Esophagus (tissue), 2 donors: Measurements from ENCODE around the gene MRPS18B. TPM values are rescaled to one million over a fixed set of nuclear protein-coding genes. Genes with fewer than 3 reads are reported as not detected.
A peak's percentile ranks its signal among the peaks of the same experiment; 100 is the strongest.

Source experiments
- H3K27ac ChIP-seq, 2 donors: one replicate each; pipeline ENCODE4 v1.5.1; 2013; ENCODE audit warnings: low read depth in 2 of 2, mild to moderate bottlenecking in 2 of 2, inconsistent platforms in 1 of 2, low read length in 1 of 2, moderate library complexity in 1 of 2
- H3K27me3 ChIP-seq, 2 donors: one replicate each; pipeline ENCODE4 v1.6.1; 2013; ENCODE audit warnings: low read length in 2 of 2, control low read depth in 1 of 2, mild to moderate bottlenecking in 1 of 2; ENCODE audit not compliant: insufficient read depth in 2 of 2, control insufficient read depth in 1 of 2
- H3K36me3 ChIP-seq, 2 donors: one replicate each; pipeline ENCODE4 v1.6.1; 2013; ENCODE audit warnings: low read length in 1 of 2; ENCODE audit not compliant: control insufficient read depth in 2 of 2, insufficient read depth in 2 of 2
- H3K4me1 ChIP-seq, 2 donors: one replicate each; pipeline ENCODE4 v1.6.1; 2013; ENCODE audit warnings: low read length in 1 of 2; ENCODE audit not compliant: control insufficient read depth in 2 of 2, insufficient read depth in 2 of 2
- H3K4me3 ChIP-seq, 2 donors: one replicate each; pipeline ENCODE4 v1.5.1; 2013; ENCODE audit warnings: low read length in 2 of 2, mild to moderate bottlenecking in 2 of 2, low read depth in 1 of 2, moderate library complexity in 1 of 2
- H3K9me3 ChIP-seq, 2 donors: one replicate each; pipeline ENCODE4 v1.6.1; 2013; ENCODE audit warnings: mild to moderate bottlenecking in 2 of 2, low read depth in 1 of 2, low read length in 1 of 2, moderate library complexity in 1 of 2; ENCODE audit not compliant: control insufficient read depth in 2 of 2, insufficient read depth in 1 of 2
- WGBS, 2 donors: extraction: QIAGEN DNeasy Blood & Tissue Kit; methylation state at CpG; one replicate each; pipeline ENCODE4 v1.1.7; 2013; 5-methylcytosine and 5-hydroxymethylcytosine counted together
- polyA plus RNA-seq, 2 donors: library from polyadenylated mRNA; stranded (reverse); fragments of 200-250 nt; gene quantifications; one replicate each; pipeline ENCODE4 v1.2.3, GENCODE V29; 2013
- donor health status: healthy with polysubstance abuse.
- donor health status: Bipolar disorder and iron deficiency.

Gene MRPS18B
- polyA plus RNA-seq, 2 donors, result 20.1 to 50.7 TPM

DNA sequence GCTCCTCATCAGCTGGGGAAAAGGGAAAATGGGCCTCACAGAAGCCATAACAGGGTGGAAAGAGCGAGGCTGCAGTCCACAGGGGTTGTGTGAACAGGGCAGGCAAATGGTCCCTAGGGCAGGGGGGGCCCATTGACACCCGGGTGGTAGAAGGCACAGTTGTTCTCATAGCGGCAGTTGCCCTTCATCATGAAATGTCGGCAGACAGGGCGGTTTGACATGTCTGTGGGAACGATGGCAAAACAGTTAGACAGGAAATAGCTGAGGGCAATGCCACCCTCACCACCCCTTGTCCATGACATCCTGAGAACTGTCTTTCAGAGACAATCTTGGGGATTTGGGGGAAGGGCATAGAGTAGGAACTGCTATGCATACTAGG is 16.2 kb upstream of the MRPS18B start:
- H3K36me3 ChIP-seq, result peaks cover 48 to 52% of the 10 kb centered on the region in 2 donors
- 58 to 59% methylated on average over 6 of the region's 6 CpGs for WGBS, 2 donors

DNA sequence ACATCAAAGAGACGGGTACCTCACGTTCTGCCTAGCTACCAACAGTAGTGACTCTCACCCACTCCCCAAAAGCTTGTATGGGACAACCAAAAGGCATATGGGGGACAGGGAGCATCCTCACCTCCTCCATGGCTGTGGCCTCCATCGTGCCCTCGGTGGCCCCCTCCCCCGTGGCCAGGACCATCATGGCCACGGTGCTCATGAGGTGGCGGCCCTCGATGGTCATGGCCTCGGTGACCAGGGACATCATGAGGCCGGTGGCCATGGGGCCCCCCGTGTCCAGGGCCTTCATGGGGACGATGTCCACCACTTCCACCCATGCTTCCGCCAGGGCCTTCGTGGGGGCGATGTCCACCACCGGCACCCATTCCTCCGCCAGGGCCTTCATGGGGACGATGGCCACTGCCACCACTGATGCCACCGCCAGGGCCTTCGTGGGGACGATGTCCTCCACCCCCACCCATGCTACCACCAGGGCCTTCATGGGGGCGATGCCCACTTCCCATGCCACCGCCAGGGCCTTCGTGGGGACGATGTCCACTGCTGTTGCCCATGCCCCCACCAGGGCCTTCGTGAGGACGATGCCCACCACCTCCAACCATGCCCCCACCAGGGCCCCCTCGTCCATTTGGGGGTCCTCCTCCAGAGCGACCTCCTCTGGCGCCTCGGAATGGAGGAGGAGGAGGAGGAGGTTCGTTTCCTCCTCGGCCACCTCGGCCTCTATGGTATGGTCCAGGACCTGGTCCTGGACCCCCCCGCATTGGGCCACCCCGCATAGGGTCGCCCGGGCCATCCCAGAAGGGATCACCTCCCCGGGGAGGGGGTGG is 15.6 kb upstream of the MRPS18B start:
- 89 to 91% methylated on average over 34 to 39 of the region's 39 CpGs for WGBS, 2 donors
- H3K27me3 ChIP-seq, result no peaks in the 10 kb centered on the region
- H3K27ac ChIP-seq, result no peak overlapping the region
- H3K9me3 ChIP-seq, result no peaks in the 10 kb centered on the region
- peaks cover 52 to 54% of the 10 kb centered on the region in 2 donors for H3K36me3 ChIP-seq
- no peak overlapping the region for H3K4me3 ChIP-seq
- H3K4me1 ChIP-seq, result peaks cover 0 to 2% of the 10 kb centered on the region in 2 donors

More for the DNA sequence above, 16.2 kb upstream of the MRPS18B start:
- peak overlapping the region in 1 of 2 donors; percentile 5 for H3K27ac ChIP-seq
- H3K4me1 ChIP-seq, result peaks cover 0 to 2% of the 10 kb centered on the region in 2 donors
- H3K4me3 ChIP-seq, result no peak overlapping the region
- no peaks in the 10 kb centered on the region for H3K27me3 ChIP-seq
- H3K9me3 ChIP-seq, result no peaks in the 10 kb centered on the region

DNA sequence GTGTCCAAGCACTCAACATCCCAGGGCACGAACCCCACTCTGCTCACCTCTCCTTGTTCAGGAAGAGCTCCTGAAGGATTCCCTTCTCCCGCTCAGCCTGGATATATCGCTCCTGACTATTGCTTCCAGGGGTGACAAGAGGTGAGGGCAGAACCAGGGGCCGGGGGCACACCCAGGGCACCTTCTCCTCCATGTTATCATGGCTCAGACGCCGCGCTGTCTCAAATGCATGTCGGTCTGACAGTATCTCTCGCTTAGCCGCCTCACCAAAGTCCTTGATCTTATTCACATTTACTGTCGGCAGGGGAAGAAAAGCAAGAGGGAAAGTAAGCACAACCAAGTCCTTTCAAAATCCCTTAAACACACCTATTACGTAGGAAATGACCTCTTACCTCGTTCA is 13.7 kb upstream of the MRPS18B start:
- no peaks in the 10 kb centered on the region for H3K9me3 ChIP-seq
- H3K36me3 ChIP-seq, result peaks cover 52 to 59% of the 10 kb centered on the region in 2 donors
- no peak overlapping the region for H3K27ac ChIP-seq
- no peaks in the 10 kb centered on the region for H3K27me3 ChIP-seq
- 93 to 95% methylated on average over 13 of the region's 13 CpGs for WGBS, 2 donors
- H3K4me3 ChIP-seq, result no peak overlapping the region
- peaks cover 0 to 2% of the 10 kb centered on the region in 2 donors for H3K4me1 ChIP-seq

DNA sequence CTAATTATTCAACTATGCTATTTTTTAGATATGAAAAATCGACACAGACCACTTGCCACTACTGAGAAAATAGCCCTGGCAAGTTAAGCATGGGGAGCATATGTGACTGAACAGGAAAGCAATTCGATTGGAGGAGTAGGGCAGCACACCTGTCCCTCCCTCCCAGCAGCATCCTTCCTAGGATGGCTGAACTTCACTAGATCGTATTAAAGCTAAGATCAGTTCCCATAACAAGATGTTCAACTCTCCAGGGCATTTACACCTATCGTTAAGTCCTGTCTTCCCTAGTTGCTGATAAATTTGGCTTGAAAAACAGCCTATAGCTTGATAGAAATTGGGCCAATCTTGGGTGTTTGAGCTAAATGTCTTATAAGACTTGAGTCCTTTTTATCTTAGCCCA is 7.6 kb upstream of the MRPS18B start:
- 71 to 73% methylated on average over 4 of the region's 4 CpGs for WGBS, 2 donors
- H3K36me3 ChIP-seq, result peaks cover 15 to 20% of the 10 kb centered on the region in 2 donors
- H3K4me1 ChIP-seq, result no peaks in the 10 kb centered on the region
- H3K27ac ChIP-seq, result no peak overlapping the region
- H3K9me3 ChIP-seq, result no peaks in the 10 kb centered on the region
- no peak overlapping the region for H3K4me3 ChIP-seq
- H3K27me3 ChIP-seq, result no peaks in the 10 kb centered on the region

DNA sequence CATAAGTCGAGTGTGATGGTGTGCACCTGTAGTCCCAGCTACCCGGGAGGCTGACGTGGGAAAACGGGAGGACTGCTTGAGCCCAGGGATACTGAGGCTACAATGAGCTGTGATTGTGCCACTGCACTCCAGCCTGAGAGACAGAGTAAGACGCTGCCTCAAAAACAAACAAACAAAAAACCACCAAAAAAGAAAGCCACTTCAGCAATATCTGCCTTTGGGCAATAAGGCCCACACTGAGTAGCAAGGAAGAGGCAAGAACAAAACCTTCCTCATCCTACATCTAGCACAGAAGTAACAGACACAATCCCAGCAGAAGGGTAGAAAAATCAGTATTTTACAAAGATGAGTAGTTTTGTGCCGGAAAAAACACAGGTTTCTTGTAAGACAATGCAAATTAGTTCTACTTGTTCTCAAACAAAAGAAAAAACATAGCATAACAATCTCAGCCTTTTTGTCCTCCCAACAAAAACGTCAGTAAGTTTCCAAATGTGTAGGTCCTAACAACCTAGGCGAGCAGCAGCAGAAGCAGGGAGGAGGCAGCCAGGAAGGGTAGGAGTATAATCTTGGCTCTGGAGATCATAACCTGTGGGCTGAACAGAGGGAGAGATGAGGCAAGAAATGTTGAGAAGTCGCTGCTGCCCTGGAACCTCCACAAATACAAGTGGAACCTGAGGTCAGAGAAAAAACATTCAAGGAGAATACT is 6.3 kb upstream of the MRPS18B start:
- no peak overlapping the region for H3K4me3 ChIP-seq
- H3K27me3 ChIP-seq, result no peaks in the 10 kb centered on the region
- no peaks in the 10 kb centered on the region for H3K9me3 ChIP-seq
- WGBS, 2 donors, result 72% methylated on average over 9 of the region's 9 CpGs
- no peaks in the 10 kb centered on the region for H3K4me1 ChIP-seq
- H3K36me3 ChIP-seq, result peaks cover 9 to 12% of the 10 kb centered on the region in 2 donors
- no peak overlapping the region for H3K27ac ChIP-seq

DNA sequence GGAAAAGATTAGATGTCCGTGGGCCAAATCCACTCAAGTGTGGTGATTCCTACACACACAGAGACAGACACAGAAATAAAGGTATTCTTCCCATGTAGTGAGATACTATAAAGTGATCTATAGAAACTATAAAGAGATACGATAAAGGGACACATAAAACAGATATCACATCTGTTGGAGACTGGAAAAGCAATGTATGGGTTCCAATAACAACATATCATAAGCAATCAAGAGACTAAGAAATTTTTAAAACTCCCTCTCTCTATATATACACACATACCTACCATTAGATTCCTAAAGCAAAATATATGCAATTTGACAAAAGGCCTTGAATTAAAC is 5.8 kb upstream of the MRPS18B start:
- 76 to 77% methylated on average over 2 of the region's 2 CpGs for WGBS, 2 donors
- Histone ChIP-seq H3K36me3 (peaks cover 5 to 11% of the 10 kb centered on the region in 2 donors), H3K9me3 (no peaks in the 10 kb centered on the region), H3K4me3 (no peak overlapping the region), H3K4me1 (no peaks in the 10 kb centered on the region), H3K27me3 (no peaks in the 10 kb centered on the region), H3K27ac (no peak overlapping the region)

DNA sequence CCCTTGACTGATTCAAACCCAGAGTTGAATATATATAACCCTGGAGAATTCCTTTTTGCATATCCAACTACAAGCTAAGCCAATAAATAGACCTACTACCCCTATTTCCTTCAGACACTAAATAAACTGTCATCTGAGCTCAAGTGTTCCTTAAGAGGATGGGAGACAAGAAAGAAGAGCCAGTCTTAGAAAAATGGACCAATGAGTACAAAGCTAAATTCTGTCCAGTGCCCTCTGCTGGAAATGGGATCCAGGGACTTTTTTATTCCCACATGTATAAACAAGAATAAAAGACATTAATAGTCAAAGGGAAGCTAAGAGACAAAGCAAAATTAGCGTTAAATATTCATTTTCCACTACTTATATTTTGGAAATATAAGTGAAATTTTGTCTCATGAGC is 5.4 kb upstream of the MRPS18B start:
- Histone ChIP-seq H3K4me1 (no peaks in the 10 kb centered on the region), H3K9me3 (no peaks in the 10 kb centered on the region), H3K27ac (no peak overlapping the region), H3K27me3 (no peaks in the 10 kb centered on the region), H3K36me3 (peaks cover 5 to 11% of the 10 kb centered on the region in 2 donors), H3K4me3 (no peak overlapping the region)
- WGBS, 2 donors, result 41 to 66% methylated on average over 1 of the region's 1 CpG

DNA sequence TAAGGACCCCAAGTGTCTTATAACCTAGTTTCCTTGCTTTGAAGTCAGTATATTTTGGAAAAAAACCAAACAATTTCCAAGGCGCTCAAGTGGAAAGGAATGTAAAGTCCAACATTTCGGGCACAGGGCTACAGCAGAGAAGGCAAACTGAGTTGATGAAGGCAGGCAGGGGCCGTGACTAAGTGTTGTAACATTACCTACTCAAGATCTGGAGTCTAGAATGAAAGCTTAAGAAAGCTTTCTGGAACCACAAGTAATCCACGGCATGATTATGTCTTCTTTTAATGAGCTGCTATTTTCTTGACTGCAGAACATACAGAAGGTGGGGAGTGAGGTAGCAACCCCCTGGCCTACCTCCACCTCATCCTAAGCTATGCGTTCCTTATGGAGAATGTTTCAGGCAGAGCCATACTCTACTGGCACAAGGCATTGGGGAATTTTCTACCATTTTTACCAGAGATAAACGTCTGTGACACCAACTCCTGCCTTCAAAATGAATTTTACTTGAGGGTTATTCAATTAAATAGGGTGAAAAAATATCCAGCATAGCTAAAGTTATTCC is 4.9 kb upstream of the MRPS18B start:
- no peaks in the 10 kb centered on the region for H3K9me3 ChIP-seq
- WGBS, 2 donors, result 38% methylated on average over 6 of the region's 6 CpGs
- H3K27me3 ChIP-seq, result no peaks in the 10 kb centered on the region
- no peak overlapping the region for H3K4me3 ChIP-seq
- peak overlapping the region; percentile 14 to 78 for H3K27ac ChIP-seq
- H3K4me1 ChIP-seq, result no peaks in the 10 kb centered on the region
- H3K36me3 ChIP-seq, result peaks cover 5 to 9% of the 10 kb centered on the region in 2 donors

DNA sequence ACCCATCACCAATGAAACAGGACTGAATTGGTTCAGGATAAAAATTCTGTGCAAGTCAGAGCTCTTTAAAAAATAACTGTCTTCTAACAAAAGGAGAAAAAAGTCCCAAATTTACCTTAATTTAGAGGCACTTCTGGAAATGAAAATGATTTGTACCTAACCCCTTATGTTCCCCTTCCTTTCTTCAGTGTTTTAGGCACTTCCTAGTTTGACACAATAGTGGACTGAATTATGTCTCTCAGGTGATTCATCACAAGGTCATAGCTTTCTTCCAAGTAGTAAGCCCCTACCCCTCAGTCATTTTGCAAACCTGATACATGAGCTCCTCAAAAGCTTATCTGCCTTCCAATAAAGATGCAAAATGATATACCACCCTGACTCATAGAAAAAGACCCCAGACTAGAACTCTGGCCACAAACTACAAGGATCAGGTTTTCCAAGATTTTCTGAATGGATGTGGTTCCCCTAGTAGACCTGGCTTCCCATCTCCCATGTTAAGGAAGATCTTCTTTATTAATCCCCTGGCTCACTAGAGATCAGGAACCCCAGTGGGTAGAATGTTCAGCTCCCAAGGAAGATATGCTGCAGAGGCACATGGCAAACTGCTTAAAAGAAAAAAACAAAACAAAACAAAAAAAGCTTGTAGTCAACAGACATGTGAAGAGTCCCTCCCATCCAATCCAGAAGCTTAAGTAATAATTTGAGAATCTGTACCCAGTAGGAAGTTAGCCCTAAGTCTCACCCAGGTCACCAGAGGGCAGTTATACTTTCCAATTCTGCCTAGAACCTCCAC is 4.2 kb upstream of the MRPS18B start:
- Histone ChIP-seq H3K27me3 (no peaks in the 10 kb centered on the region), H3K4me3 (no peak overlapping the region), H3K4me1 (no peaks in the 10 kb centered on the region), H3K9me3 (no peaks in the 10 kb centered on the region), H3K36me3 (peaks cover 5 to 9% of the 10 kb centered on the region in 2 donors), H3K27ac (peak overlapping the region; percentile 14 to 55)
